PC-3 (cell line): ENCODE results near the gene TCF7. TPM values are rescaled to one million over a fixed set of nuclear protein-coding genes. Genes with fewer than 3 reads are reported as not detected.

Source experiments
- ATAC-seq: fragments of 200-7000 bp; cut with Tn5 transposase; 2 replicates; pipeline ENCODE4 v1.9.1; 2020; ENCODE audit warnings: mild to moderate bottlenecking, moderate library complexity
- BruUV-seq: library from RNA; stranded (reverse); fragments of 400-500 nt; replicated peaks from 2 replicates; lab custom pipeline; 2021; lab: Mats Ljungman, UMichigan
- CTCF ChIA-PET: fragments of 300-600 bp; sonication (Branson Sonifier 250); formaldehyde crosslinking; loops from one replicate; lab custom pipeline; 2022; ENCODE audit warnings: antibody characterized with exemption; lab: Charles Lee
- POLR2A ChIA-PET: fragments of 300-600 bp; sonication (Branson Sonifier 250); formaldehyde crosslinking; loops from one replicate; lab custom pipeline; 2022; ENCODE audit warnings: antibody characterized with exemption; ENCODE audit not compliant: unreplicated experiment; lab: Charles Lee
- DNase-seq: peaks from one replicate; pipeline ENCODE4 v3.0.0-alpha.2; 2015
- H2AFZ ChIP-seq: fragments of 300-600 bp; sonication (generic); 2 replicates; pipeline ENCODE4 v1.6.0; 2016; ENCODE audit warnings: antibody characterized with exemption, low read length
- H3F3A ChIP-seq: fragments of 300-600 bp; sonication (generic); one replicate; pipeline ENCODE4 v1.6.0; 2017; ENCODE audit warnings: antibody characterized with exemption, low read length, control low read depth, mild to moderate bottlenecking; ENCODE audit not compliant: unreplicated experiment
- H3K27ac ChIP-seq: fragments of 300-600 bp; sonication (generic); 2 replicates; pipeline ENCODE4 v1.5.1; 2016; ENCODE audit warnings: mild to moderate bottlenecking, low read length
- H3K27me3 ChIP-seq: fragments of 300-600 bp; sonication (generic); 2 replicates; pipeline ENCODE4 v1.6.1; 2016; ENCODE audit warnings: low read length, mixed read lengths
- H3K36me3 ChIP-seq: fragments of 300-600 bp; sonication (generic); 2 replicates; pipeline ENCODE4 v1.6.1; 2016; ENCODE audit warnings: low read depth, mixed run types, low read length, mixed read lengths
- H3K4me1 ChIP-seq: fragments of 300-600 bp; sonication (generic); 2 replicates; pipeline ENCODE4 v1.5.1; 2016; ENCODE audit warnings: low read length; ENCODE audit not compliant: insufficient read depth
- H3K4me2 ChIP-seq: fragments of 300-600 bp; sonication (generic); 2 replicates; pipeline ENCODE4 v1.6.0; 2016; ENCODE audit warnings: low read length
- H3K4me3 ChIP-seq: fragments of 300-600 bp; sonication (generic); 2 replicates; pipeline ENCODE4 v1.5.1; 2016; ENCODE audit warnings: mild to moderate bottlenecking, low read length, mixed read lengths
- H3K79me2 ChIP-seq: fragments of 300-600 bp; sonication (generic); 2 replicates; pipeline ENCODE4 v1.6.1; 2017; ENCODE audit warnings: low read length, mixed read lengths
- H3K9ac ChIP-seq: fragments of 300-600 bp; sonication (generic); 2 replicates; pipeline ENCODE4 v1.6.0; 2016; ENCODE audit warnings: mild to moderate bottlenecking, low read length
- H3K9me2 ChIP-seq: fragments of 300-600 bp; sonication (generic); replicated peaks from 2 replicates; pipeline ENCODE4 v1.6.1; 2016; ENCODE audit warnings: mixed run types, low read length, mixed read lengths
- H3K9me3 ChIP-seq: fragments of 300-600 bp; sonication (generic); 2 replicates; pipeline ENCODE4 v1.6.1; 2016; ENCODE audit warnings: low read length, mixed read lengths
- H4K20me1 ChIP-seq: fragments of 300-600 bp; sonication (generic); 2 replicates; pipeline ENCODE4 v1.6.1; 2016; ENCODE audit warnings: low read length, mixed read lengths
- EZH2 ChIP-seq: fragments of 300-600 bp; sonication (generic); IDR thresholded peaks from one replicate; pipeline ENCODE4 v1.6.1; 2017; ENCODE audit warnings: antibody characterized with exemption, mild to moderate bottlenecking, low read length; ENCODE audit not compliant: unreplicated experiment
- EZH2phosphoT487 ChIP-seq: fragments of 300-600 bp; sonication (generic); IDR thresholded peaks from 2 replicates; pipeline ENCODE4 v1.6.1; 2018; ENCODE audit warnings: mild to moderate bottlenecking, antibody characterized with exemption, low read length, borderline replicate concordance
- intact Hi-C: fragments of 100-400 bp; cut with micrococcal nuclease; formaldehyde crosslinking; loops from 2 replicates; pipeline ENCODE4 v1.9.0; 2023
- total RNA-seq: library from RNA; depleted of rRNA; stranded (reverse); fragments of >200 nt; gene quantifications from 2 replicates; pipeline ENCODE4 v1.2.3, GENCODE V29; 2014
- TF ChIP-seq, protein P1 (sequence below): fragments of 300-600 bp; sonication (generic); conservative IDR thresholded peaks from 2 replicates; pipeline ENCODE4 v1.5.1; 2017; ENCODE audit warnings: antibody characterized with exemption, low read depth, mild to moderate bottlenecking, low read length

Gene TCF7
- total RNA-seq, 1 experiment from 2014 or later, result 3.9 TPM

DNA sequence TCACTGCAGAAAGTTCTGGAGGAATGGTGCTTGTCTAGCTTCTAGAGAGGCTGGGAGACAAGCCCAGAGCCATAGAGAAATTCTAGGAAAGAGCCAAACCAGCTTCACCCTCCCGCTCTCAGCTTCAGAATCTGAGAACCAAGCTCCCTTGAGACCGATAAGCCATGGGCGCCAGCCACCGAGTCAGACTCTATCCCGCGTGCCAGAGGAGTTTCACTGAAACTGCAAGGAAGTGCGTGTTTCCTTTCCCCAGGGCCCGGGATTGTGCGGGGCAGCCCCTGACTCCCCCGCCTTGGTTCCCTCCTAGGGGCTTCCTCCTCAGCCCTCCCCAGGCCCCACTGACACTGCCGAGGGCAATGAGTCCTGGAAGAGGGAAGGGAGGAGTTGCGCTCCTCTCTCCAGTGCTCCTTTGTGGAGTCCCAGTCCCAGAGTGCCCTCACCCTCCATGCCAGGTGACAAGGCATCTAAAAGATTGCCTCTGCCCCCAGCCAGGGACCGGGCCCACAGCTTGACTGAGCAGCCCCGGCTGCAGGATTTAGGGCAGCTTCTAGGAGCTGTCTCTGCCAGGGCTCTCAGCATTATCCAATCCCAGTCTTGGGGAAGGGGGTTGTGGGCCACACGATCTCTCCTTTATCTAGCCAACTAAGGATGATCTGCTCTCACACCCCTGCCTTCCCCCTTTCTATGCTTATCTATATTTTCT lies 18.4 kb upstream of the TCF7 start:
- ChIA-PET POLR2A (no interaction called here), CTCF (no interaction called here)
- H3K9ac ChIP-seq, result no peak overlapping the region
- H3K4me3 ChIP-seq, result no peak overlapping the region
- no peaks in the 10 kb centered on the region for H3K9me2 ChIP-seq
- H4K20me1 ChIP-seq, result no peaks in the 10 kb centered on the region
- no TSS peak for BruUV-seq
- H3K27ac ChIP-seq, result no peak overlapping the region
- DNase-seq, result no peak
- no peak overlapping the region for H2AFZ ChIP-seq
- intact Hi-C loops, result no loop called here
- H3K27me3 ChIP-seq, result no peaks in the 10 kb centered on the region
- ATAC-seq, result no peak
- H3K36me3 ChIP-seq, result no peaks in the 10 kb centered on the region
- no peaks in the 10 kb centered on the region for H3F3A ChIP-seq
- H3K79me2 ChIP-seq, result no peaks in the 10 kb centered on the region
- no peak overlapping the region for H3K4me2 ChIP-seq
- peaks cover 28% of the 10 kb centered on the region for H3K4me1 ChIP-seq
- no peak for TF ChIP-seq EZH2phosphoT487
- no peak for TF ChIP-seq EZH2
- TF ChIP-seq, protein P1, sequence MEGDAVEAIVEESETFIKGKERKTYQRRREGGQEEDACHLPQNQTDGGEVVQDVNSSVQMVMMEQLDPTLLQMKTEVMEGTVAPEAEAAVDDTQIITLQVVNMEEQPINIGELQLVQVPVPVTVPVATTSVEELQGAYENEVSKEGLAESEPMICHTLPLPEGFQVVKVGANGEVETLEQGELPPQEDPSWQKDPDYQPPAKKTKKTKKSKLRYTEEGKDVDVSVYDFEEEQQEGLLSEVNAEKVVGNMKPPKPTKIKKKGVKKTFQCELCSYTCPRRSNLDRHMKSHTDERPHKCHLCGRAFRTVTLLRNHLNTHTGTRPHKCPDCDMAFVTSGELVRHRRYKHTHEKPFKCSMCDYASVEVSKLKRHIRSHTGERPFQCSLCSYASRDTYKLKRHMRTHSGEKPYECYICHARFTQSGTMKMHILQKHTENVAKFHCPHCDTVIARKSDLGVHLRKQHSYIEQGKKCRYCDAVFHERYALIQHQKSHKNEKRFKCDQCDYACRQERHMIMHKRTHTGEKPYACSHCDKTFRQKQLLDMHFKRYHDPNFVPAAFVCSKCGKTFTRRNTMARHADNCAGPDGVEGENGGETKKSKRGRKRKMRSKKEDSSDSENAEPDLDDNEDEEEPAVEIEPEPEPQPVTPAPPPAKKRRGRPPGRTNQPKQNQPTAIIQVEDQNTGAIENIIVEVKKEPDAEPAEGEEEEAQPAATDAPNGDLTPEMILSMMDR, result no peak
- no peaks in the 10 kb centered on the region for H3K9me3 ChIP-seq

GRCh38 chr5:134097211-134097749 lies 17.2 kb upstream of the TCF7 start:
- Histone ChIP-seq H3K9me2 (no peaks in the 10 kb centered on the region), H2AFZ (no peak overlapping the region), H3K4me2 (no peak overlapping the region), H3K9me3 (no peaks in the 10 kb centered on the region), H3K4me1 (peaks cover 16% of the 10 kb centered on the region), H3K79me2 (no peaks in the 10 kb centered on the region), H3K27ac (no peak overlapping the region), H4K20me1 (no peaks in the 10 kb centered on the region), H3K36me3 (no peaks in the 10 kb centered on the region), H3F3A (no peaks in the 10 kb centered on the region), H3K9ac (no peak overlapping the region), H3K27me3 (no peaks in the 10 kb centered on the region), H3K4me3 (no peak overlapping the region)
- no peak for TF ChIP-seq EZH2
- no peak for TF ChIP-seq EZH2phosphoT487
- TF ChIP-seq, protein P1, result no peak
- ChIA-PET CTCF (no interaction called here), POLR2A (interaction anchor here (0.7 kb wide), 1 partner anchor 79 kb away, joined by 6 read pairs; no protein-coding TSS in a partner anchor)
- ATAC-seq (no peak), DNase-seq (no peak)
- intact Hi-C loops, result no loop called here
- BruUV-seq, result no TSS peak

- DNase-seq (no peak), ATAC-seq (no peak)
- Histone ChIP-seq H3K79me2 (no peaks in the 10 kb centered on the region), H3K36me3 (no peaks in the 10 kb centered on the region), H3K27me3 (no peaks in the 10 kb centered on the region), H2AFZ (no peak overlapping the region), H3K4me3 (no peak overlapping the region), H3K27ac (no peak overlapping the region), H3F3A (no peaks in the 10 kb centered on the region), H3K4me1 (peaks cover 5% of the 10 kb centered on the region; the same call in 1 of the 2 replicates), H3K4me2 (no peak overlapping the region), H3K9me3 (no peaks in the 10 kb centered on the region), H3K9me2 (no peaks in the 10 kb centered on the region), H4K20me1 (no peaks in the 10 kb centered on the region), H3K9ac (no peak overlapping the region)
- no TSS peak for BruUV-seq
- ChIA-PET CTCF (no interaction called here), POLR2A (no interaction called here)
- no peak for TF ChIP-seq EZH2
- no peak for TF ChIP-seq EZH2phosphoT487
- TF ChIP-seq, protein P1, result no peak
- intact Hi-C loops, result no loop called here
These were observed 15.8 kb upstream of the TCF7 start for GRCh38 chr5:134098690-134099089.
